H1 (cell line): Measurements from ENCODE around the gene KCNJ5. TPM values are rescaled to one million over a fixed set of nuclear protein-coding genes. Genes with fewer than 3 reads are reported as not detected.

Experiments
- CTCF ChIA-PET: fragments of 300-600 bp; sonication (Branson Sonifier 250); formaldehyde crosslinking; loops from one replicate; lab custom pipeline; 2021; ENCODE audit not compliant: partially characterized antibody; lab: Charles Lee
- POLR2A ChIA-PET: fragments of 300-600 bp; sonication (Branson Sonifier 250); formaldehyde crosslinking; loops from one replicate; lab custom pipeline; 2021; ENCODE audit warnings: inconsistent platforms; ENCODE audit not compliant: partially characterized antibody; lab: Charles Lee
- DNase-seq, 2 experiments: peaks; one replicate each; pipeline versions ENCODE4 v3.0.0 to v3.0.0-alpha.2; 2010 to 2022; ENCODE audit warnings: low spot score in 2 of 2, low read depth in 1 of 2, mixed read lengths in 1 of 2
- FAIRE-seq: peaks from 2 replicates; lab custom pipeline; 2011; peaks lifted over from hg19 to GRCh38; lab: Jason Lieb, UNC
- H2AFZ ChIP-seq: 2 replicates; pipeline ENCODE4 v1.8.1; 2012; ENCODE audit warnings: low read length, inconsistent platforms
- H2AK5ac ChIP-seq: 2 replicates; pipeline ENCODE4 v1.6.1; 2013; ENCODE audit warnings: low read depth, low read length
- H2BK120ac ChIP-seq: replicated peaks from 2 replicates; pipeline ENCODE3; 2013; ENCODE audit warnings: low read depth, low read length, inconsistent platforms
- H2BK12ac ChIP-seq: 2 replicates; pipeline ENCODE4 v1.6.1; 2013; ENCODE audit warnings: low read depth, low read length
- H2BK15ac ChIP-seq: 2 replicates; pipeline ENCODE4 v1.6.1; 2013; ENCODE audit warnings: low read length
- H2BK20ac ChIP-seq: 2 replicates; pipeline ENCODE4 v1.6.1; 2013; ENCODE audit warnings: low read length
- H2BK5ac ChIP-seq: 2 replicates; pipeline ENCODE4 v1.6.1; 2013; ENCODE audit warnings: low read depth, low read length
- H3K14ac ChIP-seq: 2 replicates; pipeline ENCODE4 v1.6.1; 2013; ENCODE audit warnings: inconsistent platforms; ENCODE audit not compliant: insufficient read length
- H3K18ac ChIP-seq: 2 replicates; pipeline ENCODE4 v1.6.1; 2013; ENCODE audit warnings: low read length; ENCODE audit errors: extremely low read depth
- H3K23ac ChIP-seq: 2 replicates; pipeline ENCODE4 v1.6.1; 2013; ENCODE audit warnings: inconsistent platforms; ENCODE audit not compliant: insufficient read length
- H3K23me2 ChIP-seq: 2 replicates; pipeline ENCODE4 v1.6.1; 2013; ENCODE audit warnings: low read depth, low read length
- H3K27ac ChIP-seq: 2 replicates; pipeline ENCODE4 v1.6.1; 2011; ENCODE audit warnings: low read depth, low read length, inconsistent platforms
- H3K27me3 ChIP-seq, 4 experiments: replicated peaks in 1 of 4; 1 replicate in 1 of 4; 2 replicates in 3 of 4; pipeline versions ENCODE4 v1.6.1 to v1.8.1; 2011 to 2013; ENCODE audit warnings: low read length in 3 of 4, mild to moderate bottlenecking in 3 of 4, inconsistent platforms in 2 of 4, mixed read lengths in 2 of 4, moderate library complexity in 1 of 4; ENCODE audit not compliant: control insufficient read depth in 3 of 4, insufficient read depth in 3 of 4; ENCODE audit errors: extremely low read depth in 1 of 4
- H3K36me3 ChIP-seq, 4 experiments: 2 replicates each; pipeline versions ENCODE4 v1.6.1 to v1.8.1; 2011 to 2013; ENCODE audit warnings: mild to moderate bottlenecking in 4 of 4, low read length in 3 of 4, moderate library complexity in 2 of 4, control low read depth in 1 of 4, inconsistent platforms in 1 of 4; ENCODE audit not compliant: insufficient read depth in 4 of 4, control insufficient read depth in 2 of 4
- H3K4ac ChIP-seq: replicated peaks from 2 replicates; pipeline ENCODE3; 2013; ENCODE audit warnings: low read length, low read depth, mixed read lengths, inconsistent platforms; ENCODE audit not compliant: insufficient read length
- H3K4me1 ChIP-seq, 4 experiments: replicated peaks in 1 of 4; 1 replicate in 1 of 4; 2 replicates in 3 of 4; pipeline versions ENCODE4 v1.6.1 to v1.8.1; 2011 to 2013; ENCODE audit warnings: low read length in 3 of 4, inconsistent platforms in 2 of 4, mixed read lengths in 1 of 4; ENCODE audit not compliant: insufficient read depth in 4 of 4, control insufficient read depth in 3 of 4
- H3K4me2 ChIP-seq, 2 experiments: 2 replicates each; pipeline versions ENCODE4 v1.6.1 to v1.8.1; 2011 to 2013; ENCODE audit warnings: low read depth in 2 of 2, low read length in 2 of 2, control low read depth in 1 of 2, inconsistent platforms in 1 of 2, mild to moderate bottlenecking in 1 of 2; ENCODE audit not compliant: insufficient read depth in 1 of 2
- H3K4me3 ChIP-seq, 4 experiments: fragments of 200-600, 300-600 bp in 1 of 4; sonication (generic), shearing (Covaris generic), sonication (Bioruptor Twin) in 1 of 4; 2 replicates each; pipeline versions ENCODE4 v1.5.1 to v1.8.1; 2011 to 2016; ENCODE audit warnings: low read length in 4 of 4, low read depth in 3 of 4, control low read depth in 2 of 4, inconsistent platforms in 2 of 4, mild to moderate bottlenecking in 2 of 4, mixed read lengths in 1 of 4, moderate library complexity in 1 of 4; ENCODE audit not compliant: insufficient read depth in 2 of 4; ENCODE audit errors: extremely low read depth in 1 of 4
- H3K56ac ChIP-seq: replicated peaks from 2 replicates; pipeline ENCODE3; 2013; ENCODE audit warnings: low read depth, mild to moderate bottlenecking, mixed read lengths, low read length, inconsistent platforms; ENCODE audit not compliant: insufficient read length
- H3K79me1 ChIP-seq: 2 replicates; pipeline ENCODE4 v1.6.1; 2013; ENCODE audit warnings: low read depth, low read length, control low read depth
- H3K79me2 ChIP-seq, 2 experiments: 2 replicates each; pipeline versions ENCODE4 v1.6.1 to v1.8.1; 2012 to 2013; ENCODE audit warnings: low read length in 2 of 2, mild to moderate bottlenecking in 2 of 2, inconsistent platforms in 1 of 2; ENCODE audit not compliant: insufficient read depth in 2 of 2, control insufficient read depth in 1 of 2
- H3K9ac ChIP-seq, 4 experiments: replicated peaks in 1 of 4; 1 replicate in 1 of 4; 2 replicates in 3 of 4; pipeline versions ENCODE4 v1.6.1 to v1.8.1; 2011 to 2013; ENCODE audit warnings: low read depth in 3 of 4, low read length in 3 of 4, control low read depth in 2 of 4, mild to moderate bottlenecking in 2 of 4, moderate library complexity in 2 of 4, inconsistent platforms in 1 of 4; ENCODE audit errors: extremely low read depth in 1 of 4
- H3K9me3 ChIP-seq, 2 experiments: 2 replicates each; pipeline versions ENCODE4 v1.6.1 to v1.8.1; 2012 to 2013; ENCODE audit warnings: mild to moderate bottlenecking in 2 of 2, moderate library complexity in 2 of 2, control low read depth in 1 of 2, inconsistent platforms in 1 of 2, low read depth in 1 of 2, low read length in 1 of 2, mixed read lengths in 1 of 2; ENCODE audit not compliant: insufficient read depth in 2 of 2
- H4K20me1 ChIP-seq, 2 experiments: replicated peaks in 1 of 2; 2 replicates each; pipeline versions ENCODE3 to v1.8.1; 2011 to 2013; ENCODE audit warnings: inconsistent platforms in 2 of 2, low read length in 2 of 2, mild to moderate bottlenecking in 1 of 2; ENCODE audit not compliant: insufficient read depth in 2 of 2, control insufficient read depth in 1 of 2
- H4K5ac ChIP-seq: 2 replicates; pipeline ENCODE4 v1.6.1; 2013; ENCODE audit warnings: low read length, low read depth, mixed read lengths, inconsistent platforms; ENCODE audit not compliant: insufficient read length
- H4K8ac ChIP-seq: 2 replicates; pipeline ENCODE4 v1.8.0; 2013; ENCODE audit warnings: mild to moderate bottlenecking, moderate library complexity, low read length, inconsistent platforms; ENCODE audit not compliant: insufficient read depth; ENCODE audit errors: extremely low read depth
- H4K91ac ChIP-seq: replicated peaks from 2 replicates; pipeline ENCODE3; 2013; ENCODE audit warnings: low read length, mixed read lengths, inconsistent platforms; ENCODE audit not compliant: insufficient read length
- HDAC6 ChIP-seq: IDR thresholded peaks from one replicate; pipeline ENCODE4 v1.7.1; 2012; ENCODE audit warnings: low read depth, mild to moderate bottlenecking, inconsistent platforms, low read length, moderate library complexity
- NRF1 ChIP-seq: IDR thresholded peaks from 2 replicates; pipeline ENCODE4 v1.6.1; 2011; ENCODE audit warnings: mild to moderate bottlenecking, low read depth, low read length, improper control_type of control experiment
- POLR2AphosphoS5 ChIP-seq: IDR thresholded peaks from 2 replicates; pipeline ENCODE4 v1.6.1; 2011; ENCODE audit warnings: low read depth, low read length
- TAF1 ChIP-seq: IDR thresholded peaks from 2 replicates; pipeline ENCODE4 v1.6.1; 2011; ENCODE audit warnings: mild to moderate bottlenecking, low read depth, low read length
- WGBS, 2 experiments: shearing (Covaris generic) in 1 of 2; methylation state at CpG; one replicate each; pipeline versions ENCODE4 v1.1.6 to v1.1.7; 2013 to 2015; ENCODE audit warnings: low lambda C conversion rate in 2 of 2, mixed read lengths in 2 of 2, inconsistent platforms in 1 of 2, low coverage in 1 of 2, missing lambda C conversion rate in 1 of 2; ENCODE audit not compliant: insufficient replicate concordance in 2 of 2, insufficient coverage in 1 of 2, insufficient read length in 1 of 2; ENCODE audit errors: extremely low coverage in 1 of 2, missing lambda C conversion rate in 1 of 2; 5-methylcytosine and 5-hydroxymethylcytosine counted together
- polyA plus RNA-seq, 7 experiments: library from polyadenylated mRNA; depleted of rRNA in 3 of 7; stranded (reverse) in 5 of 7; unstranded in 2 of 7; fragments of >200 nt in 5 of 7; fragments of 200-250 nt in 2 of 7; gene quantifications; 1 replicate in 5 of 7; 2 replicates in 1 of 7; 4 replicates in 1 of 7; pipeline versions ENCODE4 v1.2.1 to v1.2.3, GENCODE V29; 2011 to 2013; ENCODE audit warnings: missing spikeins in 2 of 7, mixed read lengths in 2 of 7
- total RNA-seq: library from RNA; stranded (reverse); fragmentation: NEBNext Ultra II Directional; extraction: Animal tissue kit (Norgen Biotek cat#: 25700); gene quantifications from 2 replicates; pipeline ENCODE4 v1.2.1, GENCODE V29; 2021

Gene KCNJ5
- total and polyA plus RNA-seq, 2 of the 8 experiments (the other 6 are each of a cell fraction or from before 2014, with no cell fraction given): 0.05 TPM; not detected in 1

- ChIA-PET CTCF (interaction anchor here (0.6 to 6.9 kb wide), 15 partner anchors 11 to 704 kb away, joined by 3 to 69 read pairs (median 4); no protein-coding TSS in a partner anchor), POLR2A (no interaction called here)
- DNase-seq (no peak), FAIRE-seq (no peak)
- peaks cover 6% of the 10 kb centered on the region; the same call in 1 of the 2 replicates for H3K23me2 ChIP-seq
- no peaks in the 10 kb centered on the region for H3K9me3 ChIP-seq
- H3K4me2 ChIP-seq: no peak overlapping the region
- H3K14ac ChIP-seq: no peak overlapping the region
- H2AFZ ChIP-seq: no peak overlapping the region
- WGBS, 2 experiments: 91% methylated on average over 16 of the region's 16 CpGs; no CpG with 5 or more reads in 1 of the 2 experiments
- H2BK5ac ChIP-seq: no peak overlapping the region
- no peak overlapping the region for H3K4ac ChIP-seq
- H3K9ac ChIP-seq: no peak overlapping the region
- H3K27ac ChIP-seq: no peak overlapping the region
- no peak overlapping the region for H3K18ac ChIP-seq
- H2BK15ac ChIP-seq: no peak overlapping the region
- H2AK5ac ChIP-seq: no peak overlapping the region
- no peaks in the 10 kb centered on the region for H3K36me3 ChIP-seq
- H3K23ac ChIP-seq: no peak overlapping the region
- no peak overlapping the region for H2BK12ac ChIP-seq
- peaks cover 0 to 6% (median 2%) of the 10 kb centered on the region in 4 experiments; a peak in 6 of 7 replicates for H3K4me1 ChIP-seq
- no peaks in the 10 kb centered on the region for H3K79me2 ChIP-seq
- H3K27me3 ChIP-seq: peaks cover 0 to 8% (median 0%) of the 10 kb centered on the region in 4 experiments; a peak in 3 of 7 replicates
- H4K5ac ChIP-seq: no peak overlapping the region
- no peak overlapping the region for H3K4me3 ChIP-seq
- H4K20me1 ChIP-seq: no peaks in the 10 kb centered on the region
- no peak overlapping the region for H4K91ac ChIP-seq
- no peak overlapping the region for H4K8ac ChIP-seq
- H2BK20ac ChIP-seq: no peak overlapping the region
- no peak overlapping the region for H2BK120ac ChIP-seq
- no peak overlapping the region for H3K56ac ChIP-seq
- H3K79me1 ChIP-seq: no peaks in the 10 kb centered on the region
- TF ChIP-seq TAF1 (no peak), POLR2AphosphoS5 (no peak), NRF1 (no peak), HDAC6 (no peak)
Measured at GRCh38 chr11:128860571-128861361, 30.4 kb upstream of the KCNJ5 start.
